ENCODE data around the gene ZNF668.

Gene ZNF668

DNA sequence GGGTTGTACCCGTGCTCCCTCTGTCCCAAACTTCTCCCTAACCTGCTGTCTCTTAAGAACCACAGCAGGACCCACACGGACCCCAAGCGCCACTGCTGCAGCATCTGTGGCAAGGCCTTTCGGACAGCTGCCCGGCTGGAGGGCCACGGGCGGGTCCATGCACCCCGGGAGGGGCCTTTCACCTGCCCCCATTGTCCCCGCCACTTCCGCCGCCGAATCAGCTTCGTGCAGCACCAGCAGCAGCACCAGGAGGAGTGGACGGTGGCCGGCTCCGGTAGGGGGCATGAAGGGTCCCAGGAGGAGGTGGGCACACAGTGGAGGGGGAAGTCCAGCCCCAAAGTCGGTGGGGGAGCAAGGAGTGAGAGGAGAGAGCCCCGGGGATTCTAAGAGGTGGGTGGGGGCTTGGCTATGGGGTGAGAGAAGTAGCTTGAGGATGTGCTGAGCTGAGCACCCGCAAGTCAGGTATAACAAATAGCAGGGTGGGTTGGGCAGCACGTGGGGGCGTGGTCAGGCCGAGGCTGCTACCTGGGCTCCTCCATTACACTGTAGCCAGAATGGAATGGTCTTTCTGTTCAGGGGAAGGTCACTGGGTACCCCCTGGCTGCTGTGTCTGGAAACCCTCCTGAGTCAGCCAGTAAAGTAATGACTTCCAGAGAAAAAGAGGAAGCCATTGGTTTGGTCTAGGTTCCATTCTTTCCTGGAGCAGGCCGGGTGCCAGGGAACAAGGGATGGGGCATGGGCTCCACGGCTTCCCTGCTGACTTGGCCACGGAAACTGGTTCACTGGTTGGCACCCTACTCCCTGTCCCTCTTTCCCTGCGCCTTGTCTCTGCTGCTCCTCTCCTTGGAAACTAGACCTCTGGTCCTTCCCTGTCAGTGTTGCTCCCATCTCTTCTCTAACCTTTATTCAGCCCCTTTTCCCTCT, 7.7 kb upstream of the ZNF668 start:
- no peak for DNase-seq (ENCODE audit: insufficient read length, low spot score)
- FAIRE-seq, result no peak

DNA sequence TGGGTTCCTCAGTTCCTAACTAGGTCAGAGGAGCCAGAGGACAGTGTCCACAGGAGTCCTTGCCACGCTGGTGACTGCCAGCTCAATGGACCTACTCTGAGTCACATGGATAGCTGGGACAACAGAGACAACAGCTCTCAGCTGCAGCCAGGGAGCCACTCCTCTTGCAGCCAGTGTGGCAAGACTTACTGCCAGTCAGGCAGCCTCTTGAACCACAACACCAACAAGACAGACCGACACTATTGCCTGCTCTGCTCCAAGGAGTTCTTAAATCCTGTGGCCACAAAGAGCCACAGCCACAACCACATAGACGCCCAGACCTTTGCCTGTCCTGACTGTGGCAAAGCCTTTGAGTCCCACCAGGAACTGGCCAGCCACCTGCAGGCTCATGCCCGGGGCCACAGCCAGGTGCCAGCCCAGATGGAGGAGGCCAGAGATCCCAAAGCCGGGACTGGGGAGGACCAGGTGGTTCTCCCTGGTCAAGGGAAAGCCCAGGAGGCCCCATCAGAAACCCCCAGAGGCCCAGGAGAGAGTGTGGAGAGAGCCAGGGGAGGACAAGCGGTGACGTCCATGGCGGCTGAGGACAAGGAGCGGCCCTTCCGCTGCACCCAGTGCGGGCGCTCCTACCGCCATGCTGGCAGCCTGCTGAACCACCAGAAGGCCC, 6.8 kb upstream of the ZNF668 start:
- FAIRE-seq (no peak), DNase-seq (ENCODE audit: insufficient read length, low spot score) (no peak)

DNA sequence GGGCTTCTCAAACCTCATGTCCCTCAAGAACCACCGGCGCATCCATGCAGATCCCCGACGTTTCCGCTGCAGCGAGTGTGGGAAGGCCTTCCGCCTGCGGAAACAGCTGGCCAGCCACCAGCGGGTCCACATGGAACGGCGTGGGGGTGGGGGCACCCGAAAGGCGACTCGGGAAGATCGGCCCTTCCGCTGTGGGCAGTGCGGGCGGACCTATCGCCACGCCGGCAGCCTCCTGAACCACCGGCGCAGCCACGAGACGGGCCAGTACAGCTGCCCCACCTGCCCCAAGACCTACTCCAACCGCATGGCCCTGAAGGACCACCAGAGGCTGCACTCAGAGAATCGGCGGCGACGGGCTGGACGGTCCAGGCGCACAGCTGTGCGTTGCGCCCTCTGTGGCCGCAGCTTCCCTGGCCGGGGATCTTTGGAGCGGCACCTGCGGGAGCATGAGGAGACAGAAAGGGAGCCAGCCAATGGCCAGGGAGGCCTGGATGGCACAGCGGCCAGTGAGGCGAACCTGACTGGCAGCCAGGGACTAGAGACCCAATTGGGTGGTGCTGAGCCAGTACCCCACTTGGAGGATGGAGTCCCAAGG, 6.1 kb upstream of the ZNF668 start:
- no peak for DNase-seq (ENCODE audit: insufficient read length, low spot score)
- FAIRE-seq, result no peak

DNA sequence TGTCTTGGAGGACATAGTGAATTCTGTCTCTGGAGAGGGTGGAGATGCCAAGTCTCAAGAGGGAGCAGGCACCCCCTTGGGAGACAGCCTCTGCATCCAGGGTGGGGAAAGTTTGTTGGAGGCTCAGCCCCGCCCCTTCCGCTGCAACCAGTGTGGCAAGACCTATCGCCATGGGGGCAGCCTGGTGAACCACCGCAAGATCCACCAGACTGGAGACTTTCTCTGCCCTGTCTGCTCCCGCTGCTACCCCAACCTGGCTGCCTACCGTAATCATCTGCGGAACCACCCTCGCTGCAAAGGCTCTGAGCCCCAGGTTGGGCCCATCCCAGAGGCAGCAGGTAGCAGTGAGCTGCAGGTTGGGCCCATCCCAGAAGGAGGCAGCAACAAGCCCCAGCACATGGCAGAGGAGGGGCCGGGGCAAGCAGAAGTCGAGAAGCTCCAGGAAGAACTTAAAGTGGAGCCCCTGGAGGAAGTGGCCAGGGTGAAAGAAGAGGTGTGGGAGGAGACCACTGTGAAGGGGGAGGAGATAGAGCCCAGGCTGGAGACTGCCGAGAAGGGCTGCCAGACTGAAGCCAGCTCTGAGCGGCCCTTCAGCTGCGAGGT, 5.4 kb upstream of the ZNF668 start:
- FAIRE-seq, result no peak

DNA sequence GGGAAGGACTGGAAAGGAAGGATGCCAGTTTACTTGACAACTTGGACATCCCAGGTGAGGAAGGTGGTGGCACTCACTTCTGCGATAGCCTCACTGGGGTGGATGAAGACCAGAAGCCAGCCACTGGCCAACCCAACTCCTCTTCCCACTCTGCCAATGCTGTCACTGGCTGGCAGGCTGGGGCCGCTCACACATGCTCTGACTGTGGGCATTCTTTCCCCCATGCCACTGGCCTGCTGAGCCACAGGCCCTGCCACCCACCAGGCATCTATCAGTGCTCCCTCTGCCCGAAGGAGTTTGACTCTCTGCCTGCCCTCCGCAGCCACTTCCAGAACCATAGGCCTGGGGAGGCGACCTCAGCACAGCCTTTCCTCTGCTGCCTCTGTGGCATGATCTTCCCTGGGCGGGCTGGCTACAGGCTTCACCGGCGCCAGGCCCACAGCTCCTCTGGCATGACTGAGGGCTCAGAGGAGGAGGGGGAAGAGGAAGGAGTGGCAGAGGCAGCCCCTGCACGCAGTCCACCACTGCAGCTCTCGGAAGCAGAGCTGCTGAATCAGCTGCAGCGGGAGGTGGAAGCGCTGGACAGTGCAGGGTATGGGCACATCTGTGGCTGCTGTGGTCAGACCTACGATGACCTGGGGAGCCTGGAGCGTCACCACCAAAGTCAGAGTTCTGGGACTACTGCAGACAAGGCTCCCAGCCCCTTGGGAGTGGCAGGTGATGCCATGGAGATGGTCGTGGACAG, 4.7 kb upstream of the ZNF668 start:
- FAIRE-seq (no peak), DNase-seq (ENCODE audit: insufficient read length, low spot score) (no peak)

More for the DNA sequence above, 5.4 kb upstream of the ZNF668 start:
- DNase-seq (ENCODE audit: insufficient read length, low spot score), result no peak

DNA sequence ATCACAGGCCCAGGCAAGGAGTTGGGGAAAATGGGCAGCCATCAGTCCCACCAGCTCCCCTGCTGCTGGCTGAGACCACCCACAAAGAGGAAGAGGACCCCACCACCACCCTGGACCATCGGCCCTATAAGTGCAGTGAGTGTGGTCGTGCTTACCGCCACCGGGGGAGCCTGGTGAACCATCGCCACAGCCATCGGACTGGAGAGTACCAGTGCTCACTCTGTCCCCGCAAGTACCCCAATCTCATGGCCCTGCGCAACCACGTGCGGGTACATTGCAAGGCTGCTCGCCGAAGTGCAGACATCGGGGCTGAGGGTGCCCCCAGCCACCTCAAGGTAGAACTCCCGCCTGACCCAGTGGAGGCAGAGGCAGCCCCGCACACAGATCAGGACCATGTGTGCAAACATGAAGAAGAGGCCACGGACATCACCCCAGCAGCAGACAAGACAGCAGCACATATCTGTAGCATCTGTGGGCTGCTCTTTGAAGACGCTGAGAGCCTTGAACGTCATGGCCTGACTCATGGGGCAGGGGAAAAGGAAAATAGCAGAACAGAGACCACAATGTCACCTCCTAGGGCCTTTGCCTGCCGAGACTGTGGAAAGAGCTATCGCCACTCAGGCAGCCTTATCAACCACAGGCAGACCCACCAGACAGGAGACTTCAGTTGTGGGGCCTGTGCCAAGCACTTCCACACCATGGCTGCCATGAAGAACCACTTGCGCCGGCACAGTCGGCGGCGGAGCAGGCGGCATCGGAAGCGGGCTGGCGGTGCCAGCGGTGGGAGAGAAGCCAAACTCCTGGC, 3.8 kb upstream of the ZNF668 start:
- FAIRE-seq (no peak), DNase-seq (ENCODE audit: insufficient read length, low spot score) (no peak)

DNA sequence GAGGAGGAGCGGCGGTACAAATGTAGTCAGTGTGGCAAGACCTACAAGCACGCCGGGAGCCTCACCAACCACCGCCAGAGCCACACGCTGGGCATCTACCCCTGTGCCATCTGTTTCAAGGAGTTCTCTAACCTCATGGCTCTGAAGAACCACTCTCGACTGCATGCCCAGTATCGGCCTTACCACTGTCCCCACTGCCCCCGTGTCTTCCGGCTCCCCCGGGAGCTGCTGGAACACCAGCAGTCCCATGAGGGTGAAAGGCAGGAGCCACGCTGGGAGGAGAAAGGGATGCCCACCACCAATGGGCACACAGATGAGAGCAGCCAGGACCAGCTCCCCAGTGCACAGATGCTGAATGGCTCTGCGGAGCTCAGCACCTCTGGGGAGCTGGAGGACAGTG, 3.0 kb upstream of the ZNF668 start:
- no peak for DNase-seq (ENCODE audit: insufficient read length, low spot score)
- FAIRE-seq, result no peak

DNA sequence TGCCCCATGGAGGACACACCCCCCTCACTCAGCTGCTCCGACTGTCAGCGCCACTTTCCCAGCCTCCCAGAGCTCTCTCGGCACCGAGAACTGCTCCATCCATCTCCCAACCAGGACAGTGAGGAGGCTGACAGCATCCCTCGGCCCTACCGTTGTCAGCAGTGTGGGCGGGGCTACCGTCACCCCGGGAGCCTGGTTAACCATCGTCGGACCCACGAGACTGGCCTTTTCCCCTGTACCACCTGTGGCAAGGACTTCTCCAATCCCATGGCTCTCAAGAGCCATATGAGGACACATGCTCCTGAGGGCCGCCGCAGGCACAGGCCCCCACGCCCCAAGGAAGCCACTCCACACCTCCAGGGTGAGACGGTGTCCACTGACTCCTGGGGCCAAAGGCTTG, 2.3 kb upstream of the ZNF668 start:
- no peak for FAIRE-seq
- DNase-seq (ENCODE audit: insufficient read length, low spot score), result no peak

DNA sequence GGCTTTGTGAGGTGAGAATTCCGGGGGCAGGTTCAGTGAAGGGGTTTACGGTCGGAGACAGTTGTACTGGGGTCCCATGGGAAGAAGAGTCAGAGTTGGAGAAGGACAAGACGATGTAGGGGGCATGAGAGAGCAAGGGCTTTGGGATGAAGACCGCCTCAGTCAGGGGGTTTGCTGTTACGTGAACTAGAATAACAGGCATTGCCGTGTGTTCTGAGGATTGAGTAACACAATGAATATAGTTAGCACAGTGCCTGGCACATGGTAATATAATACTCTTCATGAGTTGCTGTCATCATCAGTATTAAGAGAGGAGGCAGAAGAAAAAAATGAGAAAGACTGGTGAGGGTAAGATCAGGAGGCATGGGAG, 759 bp upstream of the ZNF668 start:
- FAIRE-seq, result no peak
- no peak for DNase-seq (ENCODE audit: insufficient read length, low spot score)

DNA sequence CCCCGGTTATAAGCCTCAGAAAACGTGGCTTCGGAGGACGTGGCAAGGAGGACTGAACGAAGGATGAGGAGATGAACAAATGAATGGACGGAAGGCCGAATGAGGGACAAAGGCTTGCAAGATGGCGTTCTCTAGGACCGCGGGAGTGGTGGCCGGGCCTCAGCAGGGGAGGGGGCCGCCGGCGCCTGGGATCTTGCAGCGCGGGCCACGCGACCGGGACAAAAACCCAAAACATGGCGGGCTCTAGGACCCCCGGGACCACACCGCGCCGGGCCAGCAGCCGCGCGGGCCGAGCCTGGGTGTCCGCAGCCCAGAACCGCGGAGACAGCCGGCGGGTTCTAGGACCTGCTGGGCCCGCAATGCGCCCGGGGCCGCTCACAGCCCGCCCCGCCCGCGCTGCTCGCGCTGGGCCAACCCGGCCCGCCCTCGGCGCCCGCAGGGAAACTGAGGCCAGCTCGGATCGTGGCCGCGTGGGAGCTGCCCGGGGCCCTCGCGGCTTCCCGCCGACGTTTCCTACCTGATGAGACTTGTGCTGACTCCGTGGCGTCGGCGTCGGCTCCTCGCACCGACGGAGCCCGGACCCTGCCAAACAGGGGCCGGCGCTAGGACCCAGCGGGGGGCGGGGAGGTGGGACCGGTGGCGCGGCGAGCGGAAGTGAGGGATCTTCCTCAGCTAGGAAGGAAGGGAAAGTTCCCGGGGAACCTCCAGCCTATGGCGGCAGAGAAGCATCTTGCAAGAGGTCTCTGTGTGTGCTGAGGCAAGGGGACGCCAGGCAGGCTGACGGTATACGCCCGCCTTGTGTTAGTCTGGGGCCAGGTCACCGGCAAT, 684 bp downstream of the ZNF668 start:
- DNase-seq (ENCODE audit: insufficient read length, low spot score) (peak; percentile 87), FAIRE-seq (no peak)

DNA sequence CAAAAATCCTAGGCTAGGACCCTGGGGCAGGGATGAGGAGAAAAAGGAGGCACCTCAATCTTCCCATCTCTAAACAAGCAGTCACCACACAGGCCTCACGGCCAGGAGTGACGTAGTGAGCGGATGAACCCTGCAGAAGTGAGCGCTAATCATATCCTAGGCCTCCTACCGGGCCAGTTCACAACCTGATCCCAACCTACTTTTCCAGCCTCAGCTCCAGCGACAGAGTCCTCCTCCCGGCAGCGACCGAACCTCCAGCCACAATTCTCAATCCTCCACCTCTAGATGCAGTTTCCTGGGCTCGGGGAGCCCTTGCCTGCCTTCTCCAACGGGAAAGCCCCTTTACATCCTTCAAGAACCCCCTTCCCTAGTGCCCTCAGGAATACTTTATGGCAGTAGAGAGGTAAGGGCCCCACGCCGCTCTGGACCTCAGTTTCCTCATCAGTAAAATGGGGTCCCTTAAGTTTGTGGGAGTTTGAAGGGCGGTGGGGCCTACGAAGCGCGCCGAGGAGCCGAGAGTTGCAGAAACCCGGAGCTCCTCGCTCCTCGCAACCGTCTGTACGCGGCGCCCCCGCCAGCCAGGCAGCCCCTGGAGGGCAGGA, 1.4 kb downstream of the ZNF668 start:
- no peak for DNase-seq (ENCODE audit: insufficient read length, low spot score)
- FAIRE-seq, result no peak

DNA sequence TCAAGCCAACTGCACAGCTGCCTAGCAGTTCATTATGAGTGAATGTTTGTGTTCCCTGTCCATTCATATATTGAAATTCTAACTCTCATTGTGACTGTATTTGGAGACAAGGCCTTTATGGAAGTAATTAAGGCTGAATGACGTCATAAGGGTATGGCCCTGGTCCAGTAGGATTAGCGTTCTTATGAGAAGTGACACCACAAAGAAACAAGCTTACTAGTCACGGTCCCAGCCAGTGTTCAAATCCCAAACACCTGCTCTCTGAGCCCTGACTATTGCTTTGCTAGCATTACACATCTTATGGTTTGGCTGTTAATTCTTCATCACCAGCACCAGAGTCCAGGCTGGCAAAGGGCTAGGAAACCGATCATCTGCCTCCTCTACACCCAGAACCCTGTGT, 2.2 kb downstream of the ZNF668 start:
- DNase-seq (ENCODE audit: insufficient read length, low spot score), result no peak
- FAIRE-seq, result no peak

DNA sequence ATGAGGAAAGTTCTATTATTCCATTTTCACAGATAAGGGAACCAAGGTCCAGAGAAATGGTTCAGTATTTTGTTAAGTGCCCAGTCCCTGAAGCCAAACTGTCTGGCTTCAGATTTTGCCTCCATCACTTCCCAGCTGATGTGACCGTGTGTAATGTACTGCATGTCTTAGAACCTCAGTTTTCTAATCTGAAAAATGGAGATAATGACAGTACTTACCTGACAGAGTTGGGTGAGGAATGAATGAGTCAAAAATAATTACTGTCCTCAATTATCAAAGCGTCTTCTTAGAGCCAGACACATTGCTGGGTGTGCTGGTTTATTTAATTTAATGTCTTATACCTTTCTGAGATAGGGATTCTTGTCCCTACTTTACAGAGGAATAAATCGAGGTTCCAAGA, 6.7 kb downstream of the ZNF668 start:
- no peak for DNase-seq (ENCODE audit: insufficient read length, low spot score)
- no peak for FAIRE-seq

DNA sequence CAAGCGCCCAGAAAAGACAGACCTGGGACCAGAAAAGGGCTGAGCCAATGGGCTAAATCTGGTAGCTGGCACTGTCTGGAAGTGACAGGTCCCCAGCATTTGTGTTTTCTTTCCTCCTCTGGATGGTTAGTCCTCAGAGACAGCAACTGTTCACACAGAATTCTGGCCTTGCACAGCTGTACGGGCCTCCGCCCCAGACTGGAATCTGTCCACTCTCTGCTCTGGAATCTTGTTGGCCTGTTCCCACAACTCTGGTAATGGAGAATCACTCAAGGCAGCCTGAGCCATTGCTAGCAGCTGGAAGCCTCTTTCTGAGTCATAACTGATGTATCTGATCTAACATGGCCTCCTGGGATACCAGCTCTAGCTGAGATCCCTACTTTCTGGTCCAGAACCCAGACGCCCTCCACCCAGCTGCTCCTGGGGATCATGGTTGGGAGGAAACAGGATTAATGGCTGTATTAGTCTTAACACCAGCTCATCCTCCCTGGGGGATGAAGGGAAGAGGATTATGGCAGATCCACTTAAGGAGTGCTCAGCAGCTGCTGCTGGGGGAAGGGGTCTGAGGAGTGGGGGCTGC, 9.1 kb downstream of the ZNF668 start:
- no peak for FAIRE-seq
- DNase-seq (ENCODE audit: insufficient read length, low spot score), result peak; percentile 43

DNA sequence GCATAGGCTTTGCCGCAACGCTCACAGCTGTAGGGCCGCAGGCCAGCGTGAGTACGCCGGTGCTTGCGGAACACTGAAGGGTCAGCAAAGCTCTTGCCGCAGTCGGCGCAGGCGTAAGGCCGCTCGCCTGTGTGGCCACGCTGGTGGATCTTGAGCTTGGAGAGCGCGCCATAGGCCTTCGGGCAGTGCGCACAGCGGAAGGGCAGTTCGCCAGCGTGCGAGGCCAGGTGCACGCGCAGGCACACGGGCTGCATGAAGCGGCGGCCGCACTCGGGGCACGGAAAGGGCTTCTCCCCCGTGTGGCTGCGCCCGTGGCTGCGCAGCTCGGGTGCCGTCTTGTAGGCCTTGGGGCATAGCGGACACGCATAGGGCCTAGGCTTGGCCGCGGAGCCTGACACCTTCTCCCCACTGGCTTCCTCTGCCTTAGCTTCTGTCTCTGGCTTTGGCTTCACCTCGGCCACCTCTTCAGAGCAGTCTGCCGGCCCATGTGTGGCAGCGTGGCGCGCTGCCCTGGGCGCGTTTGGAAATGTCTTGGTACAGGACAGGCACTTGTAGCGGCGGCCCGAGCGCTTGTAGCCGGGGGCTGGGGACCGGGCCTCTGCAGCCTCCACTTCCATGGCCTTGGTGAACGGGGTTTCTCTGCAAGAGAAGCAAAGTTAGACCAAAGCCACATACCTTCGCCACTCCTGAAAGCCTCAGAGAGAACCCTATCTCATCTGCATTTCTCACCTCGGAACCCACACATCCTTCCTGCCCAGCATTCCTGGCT, 10.0 kb downstream of the ZNF668 start:
- DNase-seq (ENCODE audit: insufficient read length, low spot score) (no peak), FAIRE-seq (no peak)

DNA sequence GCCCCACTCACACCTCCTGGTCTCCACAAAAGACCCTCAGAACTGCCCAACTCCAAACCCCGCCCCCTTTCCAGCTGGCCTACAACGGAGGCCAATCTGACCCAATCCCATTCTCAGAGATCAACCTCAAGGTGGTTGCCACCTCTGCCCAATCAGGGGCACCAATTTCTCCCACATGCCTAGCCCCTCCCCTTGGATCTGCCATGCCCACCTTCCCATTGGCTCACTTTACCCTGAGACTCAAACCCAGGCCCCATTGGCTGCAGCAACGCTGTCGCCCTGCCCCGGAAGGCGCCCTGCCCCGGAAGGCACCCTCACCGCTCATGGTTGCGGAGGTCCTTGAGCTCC, 10.6 kb downstream of the ZNF668 start:
- no peak for FAIRE-seq

DNA sequence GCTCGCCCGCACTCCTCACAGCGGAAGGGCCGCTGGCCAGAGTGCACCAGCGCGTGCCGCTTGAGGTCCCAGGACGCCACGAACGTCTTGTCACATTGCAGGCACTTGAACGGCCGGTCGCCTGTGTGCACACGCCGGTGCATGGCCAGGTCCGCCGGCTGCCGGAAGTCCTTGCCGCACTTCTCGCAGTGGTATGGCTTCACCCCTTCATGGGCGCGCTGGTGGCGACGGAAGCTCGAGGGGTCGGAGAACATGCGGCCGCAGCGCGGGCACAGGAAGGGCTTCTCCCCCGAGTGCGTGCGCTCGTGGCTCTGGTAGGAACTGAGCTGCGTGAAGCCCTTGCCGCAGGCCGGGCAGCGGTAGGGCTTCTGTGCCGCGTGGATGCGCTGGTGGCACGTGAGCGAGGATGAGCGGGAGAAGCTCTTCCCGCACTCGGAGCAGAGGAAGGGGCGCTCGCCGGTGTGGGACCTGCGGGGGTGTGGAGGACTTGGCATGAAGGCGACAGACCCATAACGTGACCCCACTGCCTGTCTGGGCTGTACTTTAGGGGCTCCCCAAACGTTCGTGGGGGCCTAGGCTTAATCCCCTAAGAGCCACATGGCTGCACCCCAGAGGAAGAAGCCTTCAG, 12.1 kb downstream of the ZNF668 start:
- DNase-seq (ENCODE audit: insufficient read length, low spot score) (no peak), FAIRE-seq (no peak)

More for the DNA sequence above, 10.6 kb downstream of the ZNF668 start:
- no peak for DNase-seq (ENCODE audit: insufficient read length, low spot score)

Data from HTR-8/SVneo (cell line).